Brain microvascular endothelial cell (primary cell): Measurements from ENCODE around the gene WWC2.

Experiments
- DNase-seq: peaks from one replicate; pipeline ENCODE4 v3.0.0-alpha.2; 2020
- H3K27ac ChIP-seq: fragments of 250-450 bp; sonication (Bioruptor Pico); 2 replicates; pipeline ENCODE4 v1.5.1; 2020; ENCODE audit warnings: mild to moderate bottlenecking, moderate library complexity
- H3K27me3 ChIP-seq: fragments of 250-450 bp; sonication (Bioruptor Pico); replicated peaks from 2 replicates; pipeline ENCODE4 v1.5.1; 2020; ENCODE audit warnings: mild to moderate bottlenecking
- H3K36me3 ChIP-seq: fragments of 250-450 bp; sonication (Bioruptor Pico); replicated peaks from 2 replicates; pipeline ENCODE4 v1.5.1; 2020; ENCODE audit warnings: mild to moderate bottlenecking
- H3K4me3 ChIP-seq: 2 replicates; pipeline ENCODE4 v1.5.1; 2011; ENCODE audit warnings: low read depth, mild to moderate bottlenecking, control low read depth, low read length, moderate library complexity
- CTCF ChIP-seq: IDR thresholded peaks from 2 replicates; pipeline ENCODE4 v1.5.1; 2011; ENCODE audit warnings: low read depth, mild to moderate bottlenecking, moderate library complexity, low read length, control low read depth, inconsistent platforms; ENCODE audit errors: missing control alignments
- in situ Hi-C: cut with HindIII; loops from 2 replicates; pipeline ENCODE4 v1.10.0; 2017; ENCODE audit warnings: low sequenced_read_pairs, low pct_ligation_motif_present

The WWC2 gene

GRCh38 chr4:183129675-183130074 lies 30.6 kb downstream of the WWC2 start:
- no peak for TF ChIP-seq CTCF
- no peaks in the 10 kb centered on the region for H3K27me3 ChIP-seq
- in situ Hi-C loops = no loop called here
- no peak for DNase-seq
- no peak overlapping the region for H3K4me3 ChIP-seq
- H3K36me3 ChIP-seq = no peaks in the 10 kb centered on the region
- H3K27ac ChIP-seq = no peak overlapping the region

- no peak for TF ChIP-seq CTCF
- H3K27me3 ChIP-seq = no peaks in the 10 kb centered on the region
- no peak overlapping the region for H3K27ac ChIP-seq
- H3K36me3 ChIP-seq = no peaks in the 10 kb centered on the region
- DNase-seq = peak; percentile 40
- in situ Hi-C loops = no loop called here
- H3K4me3 ChIP-seq = no peak overlapping the region
Observed at GRCh38 chr4:183130328-183131155, 31.5 kb downstream of the WWC2 start.

- no peak overlapping the region for H3K27ac ChIP-seq
- H3K4me3 ChIP-seq = no peak overlapping the region
- no peaks in the 10 kb centered on the region for H3K36me3 ChIP-seq
- no peak for TF ChIP-seq CTCF
- DNase-seq = no peak
- in situ Hi-C loops = no loop called here
- no peaks in the 10 kb centered on the region for H3K27me3 ChIP-seq
Observed at GRCh38 chr4:183132081-183132480, 33.0 kb downstream of the WWC2 start.

- in situ Hi-C loops = no loop called here
- Histone ChIP-seq H3K4me3 (no peak overlapping the region), H3K27ac (no peak overlapping the region), H3K36me3 (no peaks in the 10 kb centered on the region), H3K27me3 (no peaks in the 10 kb centered on the region)
- TF ChIP-seq CTCF = no peak
- DNase-seq = no peak
Observed at GRCh38 chr4:183132865-183133264, 33.8 kb downstream of the WWC2 start.

- in situ Hi-C loops = no loop called here
- Histone ChIP-seq H3K36me3 (no peaks in the 10 kb centered on the region), H3K27me3 (no peaks in the 10 kb centered on the region), H3K4me3 (no peak overlapping the region), H3K27ac (no peak overlapping the region)
- DNase-seq = no peak
- TF ChIP-seq CTCF = no peak
Observed at GRCh38 chr4:183136855-183137254, 37.8 kb downstream of the WWC2 start.
